SKM-1 treated with dmso at 0.1 percent for 144 hours (cell line): ENCODE results near the gene COQ7.

Experiments used
- DNase-seq: peaks from one replicate; lab custom pipeline; 2025; ENCODE audit not compliant: unreplicated experiment; lab: John Stamatoyannopoulos, UW

The COQ7 gene

DNA sequence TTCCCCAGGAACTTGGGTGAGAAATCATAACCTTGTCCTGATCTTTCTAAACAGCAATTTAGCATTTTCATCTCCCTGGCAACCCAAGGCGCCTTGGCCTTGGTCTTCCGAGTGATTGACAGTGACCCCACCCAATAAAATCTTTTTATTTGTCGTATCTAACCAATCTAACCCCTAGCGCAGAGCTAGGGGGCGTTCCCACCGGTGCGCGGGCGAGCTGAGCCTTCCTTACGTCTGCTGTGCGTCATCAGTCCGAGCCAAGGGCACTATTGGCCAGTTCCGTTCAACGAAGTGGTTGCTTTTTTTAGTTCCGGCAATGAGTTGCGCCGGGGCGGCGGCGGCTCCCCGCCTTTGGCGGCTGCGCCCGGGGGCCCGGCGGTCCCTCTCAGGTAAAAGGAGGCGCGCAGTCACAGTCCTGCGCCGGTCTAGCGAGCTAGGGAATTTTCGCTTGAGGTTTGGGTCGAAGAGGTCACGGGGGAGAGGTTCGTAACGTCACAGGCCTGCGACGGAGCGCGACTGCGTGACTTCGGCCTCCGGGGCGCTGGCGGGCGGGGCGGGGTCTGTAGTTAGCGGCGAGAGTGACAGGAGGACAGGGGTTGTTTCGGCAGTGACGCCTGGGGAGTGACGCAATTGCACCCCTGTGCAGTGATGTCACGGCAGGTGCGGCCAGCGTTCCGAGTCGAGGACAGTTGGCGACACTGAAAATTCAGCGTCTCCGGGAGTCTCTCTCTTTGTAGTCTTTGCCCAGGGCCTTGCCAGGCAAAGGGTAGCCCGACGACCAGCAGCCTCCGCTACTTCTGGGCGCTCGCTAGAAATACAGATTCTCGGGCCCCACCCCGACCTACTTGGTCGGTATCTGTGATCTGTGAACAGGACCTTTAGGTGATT lies at the start of gene COQ7:
Gene COQ7, plus strand, starts transcription at position 266 of the 888 bp plus-strand sequence. Its CDS starts 51 bp downstream, at position 317.
- DNase-seq, result peak; percentile 99

DNA sequence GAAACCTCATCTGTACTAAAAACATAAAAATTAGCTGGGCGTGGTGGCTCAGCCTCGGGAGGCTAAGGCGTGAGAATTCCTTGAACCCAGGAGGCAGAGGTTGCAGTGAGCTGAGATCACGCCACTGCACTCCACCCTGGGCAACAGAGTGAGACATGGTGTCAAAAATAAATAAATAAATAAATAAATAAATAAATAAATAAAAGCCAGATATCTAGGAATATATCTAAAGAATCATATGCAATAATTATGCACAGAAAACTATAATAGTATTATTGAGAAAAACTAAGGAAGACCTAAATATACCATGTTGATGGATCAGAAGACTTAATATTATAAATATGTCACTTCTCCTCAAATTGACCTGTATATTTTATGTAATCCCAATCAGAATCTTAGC lies 46.7 kb upstream of the COQ7 start:
- DNase-seq, result no peak

DNA sequence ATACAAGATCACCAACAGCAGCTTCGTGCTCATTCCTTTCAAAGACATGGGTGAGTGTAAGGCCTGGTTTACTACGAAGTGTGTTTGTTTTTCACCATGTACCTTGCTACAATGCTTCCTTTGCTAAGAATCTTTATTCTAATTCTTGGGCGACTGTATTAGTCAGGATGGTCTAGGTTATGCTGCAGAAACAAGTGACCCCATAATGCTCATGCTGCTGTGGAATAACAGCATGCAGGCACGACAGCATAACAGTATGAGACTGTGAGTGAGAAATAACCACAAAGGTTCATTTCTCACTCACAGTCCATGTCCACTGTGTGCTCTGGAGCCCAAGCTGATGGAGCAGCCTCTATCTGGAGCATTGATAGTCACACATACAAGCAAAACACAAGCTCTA lies 45.7 kb upstream of the COQ7 start:
- DNase-seq, result no peak

DNA sequence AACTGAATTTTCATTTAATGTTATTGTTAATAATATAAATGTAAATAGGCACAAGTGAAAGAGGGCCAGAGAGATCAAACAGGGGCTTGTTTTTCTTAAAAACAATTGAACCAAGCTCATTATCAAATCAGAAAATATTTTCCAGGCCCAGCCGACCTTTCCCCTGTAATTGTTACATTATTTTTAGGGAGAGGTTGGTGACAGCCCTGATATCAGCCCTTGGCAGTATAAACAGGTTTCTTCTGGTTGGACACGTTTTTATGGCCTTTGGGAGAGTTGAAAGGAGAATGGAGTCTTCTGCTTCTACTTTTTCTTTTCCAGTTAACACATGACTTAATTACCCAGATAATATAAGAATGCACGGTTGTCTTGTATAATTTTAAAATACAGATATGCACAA lies 40.0 kb upstream of the COQ7 start:
- DNase-seq, result no peak

DNA sequence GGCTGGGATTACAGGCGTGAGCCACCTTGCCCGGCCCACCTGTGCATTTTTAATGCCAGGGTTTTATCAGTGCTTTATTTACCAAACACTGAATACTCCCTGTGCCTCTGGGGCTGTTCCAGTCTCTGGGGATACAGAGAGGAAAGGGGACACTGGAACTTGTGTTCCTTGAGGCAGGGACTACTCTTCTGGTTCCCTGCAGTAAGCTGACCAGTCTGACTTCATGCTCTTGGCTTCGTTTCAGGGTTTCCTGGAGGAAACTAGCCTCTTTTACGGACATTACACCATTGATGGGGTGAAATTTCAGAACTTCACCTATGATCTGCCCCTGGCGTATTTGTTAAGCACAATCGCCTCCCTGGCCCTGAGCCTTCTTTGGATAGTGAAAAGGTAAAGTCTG lies 37.4 kb upstream of the COQ7 start:
- no peak for DNase-seq

DNA sequence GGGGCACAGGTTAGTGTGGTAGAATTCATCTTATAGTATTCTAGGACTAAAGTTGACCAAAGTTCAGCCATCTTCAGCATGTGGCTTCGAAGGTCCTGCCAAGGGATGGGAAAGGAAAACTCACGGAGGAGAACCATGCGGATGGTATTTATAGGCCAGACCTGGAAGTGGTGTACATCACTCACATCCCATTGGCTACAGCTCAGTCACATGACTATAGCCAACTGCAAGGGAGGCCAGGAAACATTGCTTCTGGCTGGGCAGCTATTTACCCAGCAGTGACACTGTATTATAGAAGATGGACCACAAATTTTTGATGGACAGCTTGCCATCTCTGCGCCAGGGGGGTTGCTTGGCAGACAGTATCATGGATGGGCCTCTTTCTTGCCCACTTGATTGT lies 35.7 kb upstream of the COQ7 start:
- DNase-seq, result no peak

DNA sequence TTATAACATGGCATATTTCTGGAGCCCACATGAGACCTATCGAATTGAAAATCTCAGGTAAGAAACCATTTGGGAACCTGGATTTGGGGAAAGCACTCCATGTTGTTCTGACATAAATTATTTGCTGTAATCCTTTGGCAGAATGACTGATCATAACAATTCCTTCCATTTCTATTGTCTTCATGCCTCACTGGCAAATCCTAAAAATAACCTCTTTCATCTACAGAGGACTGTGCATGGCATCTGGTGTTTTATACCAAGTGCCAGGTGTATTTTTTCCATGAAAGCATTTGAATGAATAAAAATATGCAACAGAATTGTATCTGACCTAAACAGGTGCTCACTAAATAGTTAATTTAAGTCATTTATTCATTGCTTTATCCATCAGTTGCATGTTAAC lies 33.7 kb upstream of the COQ7 start:
- no peak for DNase-seq

DNA sequence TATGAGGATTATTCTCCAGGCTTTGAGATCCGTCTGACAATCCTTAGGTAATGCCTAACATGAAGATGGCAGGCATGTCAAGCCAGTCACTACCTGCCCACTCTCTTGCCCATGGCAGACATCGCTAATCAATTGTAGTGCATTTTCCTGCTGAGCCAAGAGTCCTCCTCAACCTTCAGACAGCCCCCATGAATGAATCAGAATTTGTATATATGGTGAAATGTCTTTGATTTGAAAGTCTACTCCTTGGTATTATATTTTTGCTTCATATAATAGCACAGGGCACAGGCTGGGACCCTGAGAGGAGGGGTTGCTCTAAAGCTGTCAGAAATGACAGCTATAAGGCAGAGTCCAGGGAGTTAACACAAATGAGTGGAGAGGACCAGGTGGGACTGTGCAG lies 27.0 kb upstream of the COQ7 start:
- DNase-seq, result no peak

DNA sequence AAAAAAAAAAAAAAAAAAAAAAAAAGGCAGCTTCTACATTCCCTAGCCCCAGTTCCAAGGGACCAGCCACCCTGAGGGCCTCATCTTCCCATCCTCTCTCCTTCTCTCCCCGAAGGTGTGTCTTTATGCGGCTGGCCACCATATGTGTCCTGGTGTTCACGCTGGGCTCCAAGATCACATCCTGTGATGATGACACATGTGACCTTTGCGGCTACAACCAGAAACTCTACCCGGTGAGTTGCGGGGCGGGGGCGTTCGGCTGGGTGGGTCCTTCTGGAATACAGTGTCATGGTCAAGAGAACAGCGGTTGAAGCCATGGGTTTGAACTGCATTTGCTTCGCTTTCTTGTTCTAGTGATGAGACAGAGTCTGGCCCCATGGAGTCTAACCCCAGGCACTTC lies 22.6 kb upstream of the COQ7 start:
- DNase-seq, result no peak

DNA sequence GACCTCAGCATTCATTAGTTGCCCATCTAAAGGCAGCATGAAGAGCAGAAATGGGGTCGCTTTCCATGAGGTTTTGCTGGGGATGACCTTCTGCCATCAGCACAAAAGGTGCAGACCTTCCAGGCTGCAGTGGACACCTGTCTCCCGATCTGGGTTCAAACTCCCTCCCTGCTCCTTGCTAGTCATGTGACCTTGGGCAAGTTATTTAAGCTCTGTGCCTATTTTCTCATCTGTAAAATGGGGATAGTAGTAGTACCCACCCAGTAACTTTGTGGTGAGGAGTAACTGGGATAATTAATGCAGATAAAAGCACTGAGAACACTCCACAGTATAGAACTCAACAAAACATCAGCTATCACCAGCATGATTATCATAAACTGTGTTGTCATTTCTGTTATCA lies 21.4 kb upstream of the COQ7 start:
- no peak for DNase-seq

DNA sequence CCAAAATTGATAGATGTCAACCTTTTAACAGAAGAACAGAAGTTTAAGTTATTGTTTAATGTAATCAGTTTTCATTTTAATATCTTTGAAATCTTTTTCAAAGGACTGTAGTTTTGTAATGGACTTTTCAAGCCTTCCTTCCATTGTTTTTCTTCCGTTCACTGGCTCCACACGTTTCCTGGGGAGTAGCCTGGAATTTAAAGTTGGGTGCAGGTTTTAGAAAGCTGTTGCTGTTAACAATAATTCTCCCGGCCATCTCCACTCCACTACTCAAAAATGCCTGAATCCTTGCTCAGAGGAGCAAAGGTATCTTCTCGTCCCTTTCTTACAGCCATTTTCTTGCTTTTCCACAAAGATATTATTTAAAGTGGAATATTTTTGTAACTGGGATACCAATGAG lies 4.7 kb upstream of the COQ7 start:
- no peak for DNase-seq

DNA sequence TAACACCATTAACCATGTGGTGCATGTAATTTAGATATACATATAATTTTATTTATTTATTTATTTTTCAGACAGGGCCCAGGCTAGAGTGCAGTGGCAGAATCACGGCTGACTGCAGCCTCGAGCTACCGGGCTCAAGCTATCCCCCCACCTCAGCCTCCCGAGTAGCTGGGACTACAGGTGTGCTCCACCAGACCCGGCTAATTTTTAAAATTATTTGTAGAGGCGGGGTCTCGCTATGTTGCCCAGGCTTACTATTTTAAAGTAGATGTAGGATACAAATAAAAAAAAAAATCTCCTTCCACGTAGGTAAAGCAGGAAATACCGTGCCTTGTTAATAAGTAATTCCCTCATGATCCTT lies 446 bp upstream of the COQ7 start:
- DNase-seq, result no peak

DNA sequence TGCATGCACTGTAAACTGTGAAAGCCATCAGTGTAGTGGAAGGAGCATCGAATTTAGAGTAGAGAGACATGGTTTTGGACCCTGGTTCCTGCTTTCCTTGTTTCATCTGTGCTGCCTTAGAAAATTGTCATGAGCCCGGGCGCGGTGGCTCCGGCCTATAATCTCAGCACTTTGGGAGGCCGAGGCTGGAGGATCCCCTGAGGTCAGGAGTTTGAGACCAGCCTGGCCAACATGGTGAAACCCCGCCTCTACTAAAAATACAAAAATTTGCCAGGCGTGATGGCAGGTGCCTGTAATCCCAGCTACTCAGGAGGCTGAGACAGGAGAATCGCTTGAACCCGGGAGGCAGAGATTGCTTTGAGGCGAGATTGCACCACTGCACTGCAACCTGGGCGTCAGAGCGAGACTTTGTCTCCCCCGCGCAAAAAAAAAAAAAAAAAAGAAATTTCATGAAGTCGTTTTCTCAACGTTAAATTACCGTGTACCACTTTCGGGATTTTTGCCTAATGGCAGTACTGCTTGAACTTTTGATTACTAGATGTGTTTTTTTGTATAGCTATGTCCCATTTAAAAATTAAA lies 912 bp downstream of the COQ7 start:
- DNase-seq, result no peak

DNA sequence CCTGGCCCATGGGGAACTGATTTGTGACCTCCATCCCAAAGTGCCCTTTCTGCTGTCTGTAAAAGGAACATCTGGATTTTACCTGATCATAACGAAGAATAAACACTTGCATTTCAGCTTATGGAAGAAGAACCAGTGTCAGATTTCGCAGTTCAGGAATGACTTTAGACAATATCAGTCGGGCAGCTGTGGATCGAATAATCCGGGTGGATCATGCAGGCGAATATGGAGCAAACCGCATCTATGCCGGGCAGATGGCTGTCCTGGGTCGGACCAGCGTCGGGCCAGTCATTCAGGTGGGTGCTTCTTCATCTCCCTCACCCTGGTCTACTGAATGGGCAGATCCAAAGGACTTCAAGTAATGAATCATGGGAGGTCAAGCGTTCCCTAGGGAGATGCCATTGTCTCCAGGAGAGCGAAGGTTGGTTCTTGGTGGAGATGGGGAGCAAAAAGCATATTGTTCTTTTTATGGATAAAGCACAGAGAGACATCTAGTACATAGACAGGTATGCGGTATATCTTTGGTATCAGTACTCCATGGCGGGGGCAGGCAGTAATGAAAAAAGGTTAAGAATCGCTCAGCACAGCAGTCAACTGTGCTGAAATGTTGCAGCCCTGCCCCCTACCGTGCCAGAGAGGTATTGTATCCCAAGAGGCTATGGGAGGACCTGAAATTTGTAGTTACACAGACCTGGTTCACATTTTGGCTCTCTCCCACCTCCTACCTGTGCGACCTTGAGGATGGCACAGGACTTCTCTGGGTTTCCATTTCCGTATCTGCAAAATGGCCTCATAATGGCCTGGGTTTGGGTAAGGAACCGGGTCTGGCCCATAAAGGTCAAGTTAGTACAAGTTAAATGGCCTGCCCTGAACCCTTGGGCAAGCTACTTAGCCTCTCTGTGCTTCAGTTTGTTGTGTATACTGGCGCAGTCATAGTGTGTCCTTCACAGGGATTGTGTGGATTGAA lies 4.7 kb downstream of the COQ7 start:
- peak; percentile 52 for DNase-seq

DNA sequence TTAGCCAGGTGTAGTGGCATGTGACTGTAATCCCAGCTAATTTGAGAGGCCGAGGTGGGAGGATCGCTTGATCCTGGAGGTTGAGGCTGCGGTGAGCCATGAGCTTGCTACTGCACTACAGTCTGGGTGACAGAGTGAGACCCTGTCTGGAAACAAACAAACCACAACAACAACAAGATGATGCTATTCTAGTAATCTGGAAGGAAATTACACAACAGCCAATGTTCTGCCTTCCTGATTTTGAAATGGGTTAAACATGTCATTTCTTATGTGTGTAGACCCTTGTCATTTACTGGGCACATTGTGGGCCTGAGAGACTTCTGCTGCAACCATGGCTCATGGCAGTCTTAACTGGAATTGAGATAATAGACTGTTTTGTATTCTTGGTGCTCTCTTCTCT lies 5.9 kb downstream of the COQ7 start:
- no peak for DNase-seq

DNA sequence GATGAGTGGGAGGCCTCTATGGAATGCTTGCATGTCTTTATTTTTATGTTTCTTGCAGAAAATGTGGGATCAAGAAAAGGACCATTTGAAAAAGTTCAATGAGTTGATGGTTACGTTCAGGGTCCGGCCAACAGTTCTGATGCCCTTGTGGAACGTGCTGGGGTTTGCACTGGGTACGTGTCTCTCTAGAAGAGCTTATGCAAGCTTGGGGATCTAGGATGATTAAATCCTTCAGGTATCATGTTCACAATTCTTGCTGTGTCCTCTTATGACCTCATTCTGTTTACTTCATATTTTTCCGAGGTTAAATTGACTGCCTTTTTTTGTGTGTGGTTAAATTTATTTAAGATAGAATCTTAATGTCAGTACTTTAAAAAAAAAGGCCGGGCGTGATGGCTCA lies 6.4 kb downstream of the COQ7 start:
- no peak for DNase-seq

DNA sequence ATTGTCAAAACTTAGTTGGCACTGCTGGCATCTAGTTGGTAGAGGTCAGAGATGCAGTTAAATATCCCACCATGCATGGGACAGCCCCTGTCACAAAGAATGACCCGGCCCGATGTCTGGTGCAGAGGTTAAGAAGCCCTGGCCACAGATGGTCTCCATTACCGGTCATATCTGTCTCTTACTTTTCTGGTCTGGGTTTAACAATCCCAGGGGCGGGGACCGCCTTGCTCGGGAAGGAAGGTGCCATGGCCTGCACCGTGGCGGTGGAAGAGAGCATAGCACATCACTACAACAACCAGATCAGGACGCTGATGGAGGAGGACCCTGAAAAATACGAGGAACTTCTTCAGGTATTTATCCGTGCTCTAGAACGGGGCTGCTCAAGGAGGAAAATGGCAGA lies 8.1 kb downstream of the COQ7 start:
- no peak for DNase-seq

DNA sequence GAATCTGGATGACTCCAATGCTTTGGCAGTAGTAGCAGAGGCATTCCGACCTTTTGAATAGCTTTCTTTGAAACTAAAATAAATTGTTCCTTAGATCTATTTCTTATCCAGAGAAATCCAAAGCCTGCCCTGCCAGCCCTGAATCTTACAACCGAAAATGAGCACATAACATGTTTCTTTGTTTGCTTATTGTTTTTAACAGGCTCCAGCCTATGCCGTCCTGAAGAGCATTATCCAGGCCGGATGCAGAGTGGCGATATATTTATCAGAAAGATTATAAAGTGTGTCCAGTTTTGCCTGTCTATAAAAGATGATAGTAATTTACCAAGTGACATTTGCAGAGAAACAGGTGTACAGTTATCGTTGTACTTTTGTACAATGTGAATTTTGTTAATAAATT lies 10.5 kb downstream of the COQ7 start:
- no peak for DNase-seq

DNA sequence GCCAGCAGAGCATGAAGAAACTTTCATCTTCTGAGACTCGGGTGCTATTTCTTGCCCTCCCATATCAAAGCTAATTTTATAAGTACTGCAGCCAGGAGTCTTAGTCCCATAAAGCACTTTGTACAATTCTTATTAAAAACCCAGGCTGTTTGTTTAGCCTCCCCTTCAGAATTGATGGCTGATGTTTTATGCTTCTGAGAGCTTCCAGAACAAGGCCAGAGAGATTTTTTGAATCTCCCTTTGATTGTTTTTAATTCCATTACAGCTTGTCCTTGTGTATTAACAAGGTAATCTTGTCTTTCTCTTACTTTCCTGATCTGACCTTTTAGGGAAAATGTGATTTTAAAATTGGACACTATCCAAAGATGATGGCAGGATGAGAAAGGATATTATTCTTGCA lies 16.3 kb downstream of the COQ7 start:
- no peak for DNase-seq

DNA sequence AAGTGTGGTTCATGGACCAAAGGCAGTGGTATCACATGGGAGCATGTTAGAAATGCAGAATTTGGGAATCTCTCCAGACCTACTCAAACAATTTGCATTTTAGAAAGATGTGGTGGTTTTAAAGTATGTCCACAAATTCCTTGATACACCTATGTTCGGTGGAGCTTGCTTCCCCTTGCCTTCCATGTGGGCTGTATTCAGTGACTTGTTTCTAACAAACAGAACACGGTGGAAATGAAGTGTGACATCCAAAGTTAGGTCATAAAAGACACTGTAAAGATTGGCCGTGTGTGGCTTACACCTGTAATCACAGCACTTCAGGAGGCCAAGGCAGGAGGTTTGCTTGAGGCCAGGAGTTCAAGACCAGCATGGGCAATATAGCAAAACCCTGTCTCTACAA lies 16.7 kb downstream of the COQ7 start:
- no peak for DNase-seq

DNA sequence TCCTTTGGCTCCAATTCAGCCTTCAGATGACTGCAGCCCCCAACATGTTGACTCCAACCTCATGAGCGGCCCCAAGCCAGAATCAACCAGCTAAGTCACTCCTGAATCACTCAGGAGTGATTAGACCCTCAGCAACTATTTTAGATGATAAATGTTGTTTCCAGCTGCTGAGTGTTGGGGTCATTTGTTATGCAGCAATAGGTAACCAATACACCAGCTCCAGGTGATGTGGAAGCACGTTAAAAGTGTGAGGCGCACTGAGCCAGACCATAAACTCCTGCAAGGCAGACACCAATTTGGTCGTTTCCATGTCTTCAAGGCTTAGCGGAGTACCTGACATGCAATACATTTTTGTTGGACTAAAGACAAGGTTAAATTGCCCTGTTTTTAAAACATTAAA lies 17.5 kb downstream of the COQ7 start:
- DNase-seq, result no peak

DNA sequence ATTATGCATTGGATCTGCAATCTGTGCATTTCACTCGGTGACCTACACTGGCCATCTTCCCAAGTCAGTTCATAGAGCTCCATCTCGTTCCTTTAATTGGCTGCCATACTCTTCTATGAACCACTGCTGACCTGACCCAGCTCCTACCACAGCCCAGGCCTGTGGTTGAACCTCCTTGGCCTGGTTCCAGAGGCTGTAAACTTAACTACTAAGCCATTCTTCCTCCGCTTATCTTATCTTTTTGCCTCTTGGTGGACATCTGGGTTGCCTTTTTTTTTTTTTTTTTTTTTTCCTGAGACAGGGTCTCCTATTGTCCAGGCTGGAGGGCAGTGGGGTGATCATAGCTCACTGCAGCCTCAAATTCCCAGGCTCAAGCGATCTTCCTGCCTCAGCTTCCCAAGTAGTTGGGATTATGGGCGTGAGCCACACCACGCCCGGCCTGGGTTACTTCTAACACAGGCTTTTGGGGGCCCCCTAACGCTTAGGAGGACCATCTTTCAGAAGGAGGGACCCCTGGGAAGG lies 18.3 kb downstream of the COQ7 start:
- peak; percentile 25 for DNase-seq
